Retinal pigment epithelial cell (primary cell): ENCODE results near the gene SARDH.

Experiments
- DNase-seq: peaks from one replicate; pipeline ENCODE4 v3.0.0-alpha.2; 2010; ENCODE audit warnings: low read depth
- H3K4me3 ChIP-seq: 2 replicates; pipeline ENCODE4 v1.5.1; 2011; ENCODE audit warnings: mild to moderate bottlenecking, low read length, control low read depth, moderate library complexity
- TF ChIP-seq, protein P1 (sequence below): conservative IDR thresholded peaks from 2 replicates; pipeline ENCODE4 v1.5.1; 2011; ENCODE audit warnings: low read depth, low read length, control low read depth, inconsistent platforms

The SARDH gene

DNA sequence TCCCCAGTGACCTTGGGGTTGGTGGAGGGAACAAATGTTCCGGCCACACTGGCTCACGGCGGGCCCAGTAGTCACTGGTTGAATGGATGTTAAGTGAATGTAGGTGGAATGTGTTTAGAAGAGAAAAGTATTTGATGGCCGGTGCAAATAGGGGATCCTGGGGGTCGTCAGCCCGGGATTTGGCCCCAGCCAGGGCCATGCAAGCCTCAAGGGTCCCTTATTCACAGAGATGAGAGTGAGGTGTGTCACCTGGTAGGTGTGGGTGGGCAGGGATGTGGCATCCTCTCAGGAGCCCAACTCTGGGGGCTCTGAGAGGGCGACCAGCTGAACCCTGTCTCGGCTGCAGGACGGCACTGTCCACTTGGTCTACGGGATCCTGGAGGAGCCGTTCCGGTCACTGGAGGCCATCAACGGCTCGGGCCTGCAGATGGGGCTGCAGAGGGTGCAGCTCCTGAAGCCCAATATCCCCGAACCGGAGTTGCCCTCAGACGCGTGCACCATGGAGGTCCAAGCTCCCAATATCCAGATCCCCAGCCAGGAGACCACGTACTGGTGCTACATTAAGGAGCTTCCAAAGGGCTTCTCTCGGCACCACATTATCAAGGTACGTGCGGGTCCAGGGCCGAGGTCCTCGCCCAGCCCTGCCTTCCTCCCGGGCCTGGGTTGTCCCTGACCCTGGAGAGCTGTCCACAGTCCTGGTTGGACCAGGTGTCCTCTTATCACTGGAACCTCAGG, 96.1 kb downstream of the SARDH start:
- H3K4me3 ChIP-seq, result no peak overlapping the region
- DNase-seq, result no peak
- TF ChIP-seq, protein P1, sequence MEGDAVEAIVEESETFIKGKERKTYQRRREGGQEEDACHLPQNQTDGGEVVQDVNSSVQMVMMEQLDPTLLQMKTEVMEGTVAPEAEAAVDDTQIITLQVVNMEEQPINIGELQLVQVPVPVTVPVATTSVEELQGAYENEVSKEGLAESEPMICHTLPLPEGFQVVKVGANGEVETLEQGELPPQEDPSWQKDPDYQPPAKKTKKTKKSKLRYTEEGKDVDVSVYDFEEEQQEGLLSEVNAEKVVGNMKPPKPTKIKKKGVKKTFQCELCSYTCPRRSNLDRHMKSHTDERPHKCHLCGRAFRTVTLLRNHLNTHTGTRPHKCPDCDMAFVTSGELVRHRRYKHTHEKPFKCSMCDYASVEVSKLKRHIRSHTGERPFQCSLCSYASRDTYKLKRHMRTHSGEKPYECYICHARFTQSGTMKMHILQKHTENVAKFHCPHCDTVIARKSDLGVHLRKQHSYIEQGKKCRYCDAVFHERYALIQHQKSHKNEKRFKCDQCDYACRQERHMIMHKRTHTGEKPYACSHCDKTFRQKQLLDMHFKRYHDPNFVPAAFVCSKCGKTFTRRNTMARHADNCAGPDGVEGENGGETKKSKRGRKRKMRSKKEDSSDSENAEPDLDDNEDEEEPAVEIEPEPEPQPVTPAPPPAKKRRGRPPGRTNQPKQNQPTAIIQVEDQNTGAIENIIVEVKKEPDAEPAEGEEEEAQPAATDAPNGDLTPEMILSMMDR, result no peak

DNA sequence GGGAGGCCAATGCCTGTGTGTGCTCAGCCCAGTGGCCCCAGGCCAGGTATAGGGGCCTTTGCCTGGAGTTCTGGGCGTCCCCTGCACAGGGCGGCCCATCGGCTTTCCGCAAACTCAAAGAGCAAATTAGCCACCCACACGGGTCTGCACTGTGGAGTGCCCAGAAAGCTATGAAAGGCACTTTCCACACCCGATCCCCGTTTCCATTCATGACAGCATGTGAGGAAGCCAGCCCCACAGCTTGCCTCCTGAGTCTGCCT, 96.8 kb downstream of the SARDH start:
- no peak for DNase-seq
- H3K4me3 ChIP-seq, result no peak overlapping the region
- TF ChIP-seq, protein P1, result no peak

DNA sequence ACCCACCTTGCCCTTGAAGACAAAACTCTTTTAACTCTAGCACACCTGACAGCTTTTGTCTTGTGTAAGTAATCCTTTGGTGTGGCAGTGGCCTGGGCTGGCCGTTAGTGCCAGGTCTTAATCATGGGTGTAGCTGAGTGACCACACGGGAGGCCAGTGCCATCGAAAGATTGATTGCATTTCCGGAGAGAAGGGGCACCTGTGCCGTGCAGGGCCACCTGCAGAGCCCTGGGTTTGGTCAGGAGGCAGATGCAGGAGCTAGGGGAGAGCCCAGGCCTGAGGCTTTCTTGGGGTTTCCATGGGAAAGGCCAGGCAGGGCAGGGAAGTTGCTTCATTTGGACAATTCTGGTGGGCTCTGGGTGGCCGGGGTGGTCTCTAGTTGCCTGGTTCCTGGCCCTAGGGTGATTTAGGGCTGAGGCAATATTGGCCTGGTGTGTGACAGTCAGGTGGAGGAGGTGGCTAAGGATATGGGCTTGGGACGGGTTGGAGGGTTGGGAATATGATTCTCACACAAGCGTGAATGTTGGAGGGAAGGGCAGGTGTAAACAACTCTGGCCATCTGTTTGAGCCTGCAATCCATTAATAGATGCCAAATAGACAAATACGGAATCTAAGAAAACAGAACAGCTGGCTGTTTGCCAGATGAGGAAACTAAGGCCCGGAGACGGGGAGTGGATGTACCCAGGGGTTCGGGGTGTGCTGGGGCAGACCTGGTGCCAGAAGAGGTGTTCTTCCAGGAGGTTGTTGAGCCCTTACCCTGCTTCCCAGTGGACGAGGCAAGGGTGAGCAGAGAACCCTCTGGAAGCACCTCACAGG, 97.4 kb downstream of the SARDH start:
- DNase-seq, result no peak
- TF ChIP-seq, protein P1, result no peak
- no peak overlapping the region for H3K4me3 ChIP-seq

DNA sequence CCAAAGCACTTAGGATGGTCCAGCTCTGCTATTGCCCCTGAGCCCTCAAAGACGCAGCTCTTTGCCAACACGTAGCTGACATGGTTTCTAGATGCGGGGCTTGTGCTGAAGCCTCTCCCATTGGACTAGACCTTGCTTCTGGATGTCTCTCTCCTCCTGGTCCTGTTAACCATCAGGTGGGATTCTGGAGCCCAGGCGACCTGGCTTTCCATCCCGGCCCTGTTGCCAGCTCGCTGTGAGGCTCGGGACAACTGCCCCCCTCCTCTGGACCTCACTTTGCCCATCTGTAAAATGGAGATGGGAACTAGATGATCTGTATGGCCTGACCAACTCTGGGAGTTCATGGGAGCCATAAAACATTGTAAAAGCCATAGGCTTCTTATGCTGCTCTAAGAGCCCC, 98.0 kb downstream of the SARDH start:
- no peak for DNase-seq
- no peak overlapping the region for H3K4me3 ChIP-seq
- TF ChIP-seq, protein P1, result no peak

DNA sequence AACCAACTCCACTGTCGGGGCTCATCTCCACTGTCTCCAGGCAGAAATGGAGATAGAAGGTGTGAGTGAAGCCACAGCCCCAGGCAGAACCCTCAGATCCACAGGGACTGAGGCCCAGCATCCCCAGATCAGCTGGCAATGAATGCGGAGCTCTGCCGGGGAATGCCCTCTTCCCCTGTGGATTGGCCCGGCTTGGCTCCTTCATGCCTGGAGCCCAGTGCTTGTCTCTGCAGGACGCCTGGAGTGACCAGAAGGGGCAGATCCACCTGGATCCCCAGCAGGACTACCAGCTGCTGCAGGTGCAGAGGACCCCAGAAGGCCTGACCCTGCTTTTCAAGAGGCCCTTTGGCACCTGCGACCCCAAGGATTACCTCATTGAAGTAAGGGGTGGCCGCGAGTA, 98.5 kb downstream of the SARDH start:
- no peak for DNase-seq
- H3K4me3 ChIP-seq, result no peak overlapping the region
- TF ChIP-seq, protein P1, result no peak

DNA sequence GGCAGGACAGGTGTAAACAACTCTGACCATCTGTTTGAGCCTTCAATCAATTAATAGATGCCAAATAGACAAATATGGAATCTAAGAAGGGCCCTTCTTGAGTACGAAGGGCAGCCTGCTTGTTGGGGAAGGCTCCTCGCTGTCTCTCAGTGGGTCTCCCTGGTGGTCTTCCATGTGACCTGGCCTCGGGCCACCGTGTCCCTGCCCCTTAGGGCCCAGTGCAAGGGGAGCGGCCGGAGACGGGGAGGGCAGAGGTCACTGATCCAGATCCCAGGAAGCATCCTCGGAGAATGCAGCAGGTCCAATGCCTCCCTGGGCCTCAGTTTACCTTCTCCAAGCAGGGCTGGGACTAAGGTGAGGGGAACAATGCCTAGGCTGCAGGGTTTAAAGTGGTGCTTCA, 99.4 kb downstream of the SARDH start:
- TF ChIP-seq, protein P1, result no peak
- no peak overlapping the region for H3K4me3 ChIP-seq
- no peak for DNase-seq

DNA sequence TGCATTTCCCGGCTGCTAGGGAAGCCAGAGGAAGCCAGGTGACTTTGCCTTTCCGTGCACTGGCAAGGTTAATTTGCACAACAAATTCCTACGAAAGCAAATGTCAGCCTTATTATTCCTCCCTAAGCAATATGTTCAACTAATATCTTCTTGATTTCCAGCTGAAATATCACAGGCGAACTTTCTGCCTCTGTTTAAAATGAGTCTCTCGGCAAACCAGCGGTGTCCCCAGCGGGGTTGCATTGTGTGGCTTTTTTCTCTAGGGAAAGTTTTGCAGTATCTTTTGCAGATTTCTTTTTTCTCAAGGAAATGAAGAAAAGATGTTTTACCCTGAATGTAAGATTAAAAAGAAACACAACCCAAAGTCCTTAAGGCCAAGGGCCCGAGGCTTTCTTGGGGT, 100.1 kb downstream of the SARDH start:
- H3K4me3 ChIP-seq, result no peak overlapping the region
- no peak for DNase-seq
- TF ChIP-seq, protein P1, result no peak
